Measurements from ENCODE around the gene KCNH2. TPM values are rescaled to one million over a fixed set of nuclear protein-coding genes. Genes with fewer than 3 reads are reported as not detected.

The KCNH2 gene
- 0.16 TPM in 1 of 2 replicates, not detected in the other for total RNA-seq

DNA sequence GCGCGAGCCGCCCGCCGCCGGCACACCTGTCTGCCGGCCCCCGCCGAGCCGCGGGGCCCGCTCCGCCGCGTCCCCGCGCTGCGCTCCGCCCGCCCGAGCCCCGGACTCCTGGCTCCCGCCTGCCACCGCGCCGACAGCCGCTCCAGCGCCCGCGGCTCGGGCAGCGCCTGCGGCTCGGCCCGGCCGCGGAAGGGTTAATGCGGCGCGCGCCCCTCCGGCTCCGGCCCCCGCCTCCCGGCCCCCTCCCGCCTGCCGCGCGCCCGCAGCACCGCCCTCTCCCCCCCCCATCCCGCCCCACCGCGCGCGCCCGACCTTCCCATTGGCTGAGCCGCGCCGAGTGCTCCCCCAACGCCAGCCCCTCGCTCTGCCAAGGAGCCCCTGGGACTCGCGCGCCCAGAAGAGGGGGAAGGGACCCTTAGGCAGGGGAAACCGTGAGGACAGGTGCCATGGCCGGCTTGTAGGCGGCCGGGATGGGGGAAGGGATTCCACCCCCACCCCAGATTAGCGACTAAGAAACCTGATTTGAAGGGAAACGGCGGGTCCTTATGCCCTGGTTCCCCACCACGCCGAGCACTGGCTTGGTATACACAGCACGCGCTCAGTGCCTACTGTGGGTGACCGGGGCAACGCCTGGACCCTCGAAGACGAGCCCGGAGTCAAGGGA, at the start of gene KCNH2:
Gene KCNH2 (minus strand): TSS at position 196 of the 664 bp plus-strand sequence. CDS start 408 bp downstream, outside the sequence.

GRCh38 chr7:151024435-151025056, 46.4 kb upstream of the KCNH2 start, which contains the start of gene ATG9B:
Gene ATG9B (minus strand): TSS chr7:151024494. CDS start chr7:151024423, 71 bp downstream.

DNA sequence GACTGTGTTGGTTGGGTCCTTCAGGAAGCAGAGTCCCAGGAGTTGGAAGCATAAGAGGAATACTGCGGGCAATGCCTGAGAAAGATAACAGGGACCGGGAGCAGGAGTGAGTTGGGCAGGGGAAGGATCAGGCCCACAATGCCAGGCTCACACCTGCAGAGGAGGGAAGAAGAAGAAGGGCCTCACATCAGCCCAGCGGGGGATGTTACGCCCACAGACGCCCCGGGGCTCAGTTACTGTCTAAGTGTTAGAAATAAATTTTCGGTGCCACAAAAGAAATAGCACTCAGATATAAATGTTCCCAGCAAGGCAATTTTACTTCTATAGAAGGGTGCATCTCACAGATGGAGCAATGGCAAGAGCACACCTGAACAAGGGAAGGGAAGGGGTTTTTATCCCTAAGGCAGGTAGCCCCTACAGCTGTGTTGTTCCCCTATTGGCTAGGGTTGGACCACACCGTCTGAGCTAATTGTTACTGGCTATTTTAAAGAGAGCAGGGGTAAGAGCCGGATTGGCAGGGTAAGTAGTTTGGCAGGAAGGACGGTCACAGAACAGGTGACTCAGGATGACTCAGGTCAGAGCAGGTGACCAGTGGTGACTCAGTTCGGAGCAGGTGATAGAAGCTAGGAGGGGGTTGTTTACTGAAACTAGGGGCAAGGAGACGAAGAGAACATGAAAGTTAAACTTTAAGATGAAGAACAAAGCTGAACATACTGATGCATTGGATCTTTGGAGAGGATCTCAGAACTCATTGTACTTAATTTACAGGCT, 12.5 kb upstream of the KCNH2 start, which contains the start of gene NOS3:
Gene NOS3 (plus strand): TSS at position 602 of the 771 bp plus-strand sequence. CDS start 2,787 bp downstream, outside the sequence.

Other genes with a start within 250 kb of the KCNH2 start
- gene GIMAP5, start 240.9 kb downstream of the KCNH2 start, total RNA-seq, result under 0.01 TPM in 1 of 2 replicates, not detected in the other
- 0.97 and 47.9 TPM in 2 replicates for gene TMEM176B, start 178.0 kb downstream of the KCNH2 start, total RNA-seq
- 0.12 and 13.8 TPM in 2 replicates for gene TMEM176A, start 177.6 kb downstream of the KCNH2 start, total RNA-seq
- not detected in 2 replicates for gene AOC1, start 125.8 kb downstream of the KCNH2 start, total RNA-seq
- 1.5 and 3.9 TPM in 2 replicates for gene NOS3, start 12.7 kb upstream of the KCNH2 start, total RNA-seq
- under 0.01 and 0.16 TPM in 2 replicates for gene ATG9B, start 46.2 kb upstream of the KCNH2 start, total RNA-seq
- 33.9 and 37.3 TPM in 2 replicates for gene ABCB8, start 50.1 kb upstream of the KCNH2 start, total RNA-seq
- 0.12 and 0.16 TPM in 2 replicates for gene ASIC3, start 70.2 kb upstream of the KCNH2 start, total RNA-seq
- gene CDK5, start 79.6 kb upstream of the KCNH2 start, total RNA-seq, result 12.2 and 12.4 TPM in 2 replicates
- gene SLC4A2, start 81.3 kb upstream of the KCNH2 start, total RNA-seq, result 69.2 and 82.3 TPM in 2 replicates
- 134 and 135 TPM in 2 replicates for gene FASTK, start 102.5 kb upstream of the KCNH2 start, total RNA-seq
- gene TMUB1, start 105.2 kb upstream of the KCNH2 start, total RNA-seq, result 18.3 and 24.5 TPM in 2 replicates
- gene AGAP3, start 108.2 kb upstream of the KCNH2 start, total RNA-seq, result 42.9 and 73.5 TPM in 2 replicates
- not detected in 2 replicates for gene GBX1, start 189.4 kb upstream of the KCNH2 start, total RNA-seq
- gene ASB10, start 208.9 kb upstream of the KCNH2 start, total RNA-seq, result not detected in 2 replicates
- not detected in 2 replicates for gene H2BK1, start 232.2 kb upstream of the KCNH2 start, total RNA-seq
- 56.0 and 57.3 TPM in 2 replicates for gene ABCF2, start 248.9 kb upstream of the KCNH2 start, total RNA-seq

Measured in hair follicle dermal papilla cell (primary cell).